Right renal cortex interstitium (tissue), 3 donors: Measurements from ENCODE around the gene PTPA. TPM values are rescaled to one million over a fixed set of nuclear protein-coding genes. Genes with fewer than 3 reads are reported as not detected.
A peak's percentile ranks its signal among the peaks of the same experiment; 100 is the strongest.
"Not testable (repeated sequence)": the region's sequence is repeated elsewhere in the genome, so short reads cannot be mapped to it uniquely, and the experiment has no call there.

ENCODE experiments used
- DNase-seq, 3 donors: peaks; one replicate each; pipeline ENCODE4 v3.0.0-alpha.2; 2013; ENCODE audit warnings: low read depth in 3 of 3, low spot score in 2 of 3
- polyA plus RNA-seq, 3 donors: library from polyadenylated mRNA; unstranded; fragments of 120-200 nt; gene quantifications; one replicate each; pipeline ENCODE4 v1.2.1, GENCODE V29; 2013; ENCODE audit not compliant: insufficient read length in 3 of 3

The PTPA gene
- polyA plus RNA-seq, 3 donors, result 116 to 119 (median 119) TPM

- DNase-seq, result peak in 2 of 3 donors; percentile 68 to 75
Measured at GRCh38 chr9:129174724-129175514, 63.7 kb downstream of the PTPA start.

- no peak for DNase-seq
Measured at GRCh38 chr9:129175515-129175824, 64.3 kb downstream of the PTPA start.

- DNase-seq, result peak in 2 of 3 donors; percentile 82 to 85
Measured at GRCh38 chr9:129175825-129176633, 64.8 kb downstream of the PTPA start.

GRCh38 chr9:129176701-129177442, 65.7 kb downstream of the PTPA start:
- no peak for DNase-seq

GRCh38 chr9:129177443-129177790, 66.2 kb downstream of the PTPA start:
- no peak for DNase-seq

- peak; percentile 81 to 92 (median 90) for DNase-seq
Measured at GRCh38 chr9:129177791-129178567, 66.8 kb downstream of the PTPA start, which contains the start of gene IER5L. Gene IER5L (minus strand): TSS chr9:129178261. CDS start chr9:129178052, 209 bp downstream.

- no peak for DNase-seq
Measured at GRCh38 chr9:129178568-129179382, 67.6 kb downstream of the PTPA start.

GRCh38 chr9:129181246-129181645, 70.0 kb downstream of the PTPA start:
- DNase-seq, result no peak

GRCh38 chr9:129182122-129182521, 70.9 kb downstream of the PTPA start:
- DNase-seq, result no peak

GRCh38 chr9:129182625-129183494, 71.6 kb downstream of the PTPA start:
- DNase-seq, result no peak

GRCh38 chr9:129183495-129184218, 72.4 kb downstream of the PTPA start:
- DNase-seq, result no peak

GRCh38 chr9:129184219-129184524, 73.0 kb downstream of the PTPA start:
- DNase-seq, result no peak

GRCh38 chr9:129184596-129185122, 73.4 kb downstream of the PTPA start:
- no peak for DNase-seq

GRCh38 chr9:129185402-129185801, 74.2 kb downstream of the PTPA start:
- DNase-seq, result no peak

- DNase-seq, result no peak
Measured at GRCh38 chr9:129185991-129186390, 74.8 kb downstream of the PTPA start.

- no peak for DNase-seq
Measured at GRCh38 chr9:129187042-129187441, 75.8 kb downstream of the PTPA start.

GRCh38 chr9:129189971-129190370, 78.8 kb downstream of the PTPA start:
- not testable (repeated sequence) for DNase-seq

- DNase-seq, result no peak
Measured at GRCh38 chr9:129191234-129191633, 80.0 kb downstream of the PTPA start.
